ENCODE results near the gene GEMIN7.

DNA sequence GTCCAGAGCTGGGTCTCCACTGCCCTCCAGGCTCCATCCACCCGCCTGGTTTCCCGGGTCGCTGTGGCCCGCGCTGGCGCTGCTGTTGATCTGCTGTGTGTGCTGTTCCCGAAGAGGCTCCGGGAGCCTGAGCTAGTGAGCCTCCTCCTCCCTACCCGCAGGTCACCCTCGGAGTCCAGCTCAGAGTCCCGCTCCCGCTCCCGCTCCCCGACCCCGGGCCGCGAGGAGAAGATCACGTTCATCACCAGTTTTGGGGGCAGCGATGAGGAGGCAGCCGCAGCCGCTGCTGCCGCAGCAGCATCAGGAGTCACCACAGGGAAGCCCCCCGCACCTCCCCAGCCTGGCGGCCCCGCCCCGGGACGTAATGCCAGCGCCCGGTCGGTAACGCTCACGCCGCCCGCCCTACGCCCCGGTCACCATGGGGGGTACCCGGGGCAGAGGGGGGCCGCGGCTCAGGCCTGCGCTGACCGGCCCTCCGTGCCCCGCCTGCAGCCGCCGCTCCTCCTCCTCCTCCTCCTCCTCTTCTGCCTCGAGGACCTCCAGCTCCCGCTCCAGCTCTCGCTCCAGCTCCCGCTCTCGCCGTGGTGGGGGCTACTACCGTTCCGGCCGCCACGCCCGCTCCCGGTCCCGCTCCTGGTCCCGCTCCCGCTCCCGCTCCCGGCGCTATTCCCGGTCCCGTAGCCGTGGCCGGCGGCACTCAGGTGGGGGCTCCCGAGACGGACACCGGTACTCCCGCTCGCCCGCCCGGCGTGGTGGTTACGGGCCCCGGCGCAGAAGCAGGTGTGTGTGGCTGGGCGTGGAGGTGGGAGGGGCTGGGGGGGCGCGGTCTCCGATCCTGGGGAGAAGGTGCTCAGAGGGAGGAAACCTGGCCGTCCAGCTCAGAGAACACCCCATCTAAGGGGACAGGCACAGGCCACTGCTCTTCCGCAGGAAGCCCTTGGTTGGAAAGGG is 14.9 kb upstream of the GEMIN7 start:
- TF ChIP-seq ELK1 (IDR thresholded peaks at IDR 0.05; ENCODE audit: borderline replicate concordance, low read depth, low read length) (no peak), SMC3 (IDR thresholded peaks at IDR 0.05; ENCODE audit: low read depth, low read length) (no peak), MXI1 (IDR thresholded peaks at IDR 0.05; ENCODE audit: borderline replicate concordance, low read depth, low read length) (no peak), CEBPB (IDR thresholded peaks at IDR 0.05; ENCODE audit: low read depth, low read length) (no peak), RAD21 (IDR thresholded peaks at IDR 0.05; ENCODE audit: low read length) (no peak), POLR2A (IDR thresholded peaks at IDR 0.05; ENCODE audit: low read depth, low read length) (no peak), FOS (IDR thresholded peaks at IDR 0.05; ENCODE audit: low read depth, low read length) (no peak), MAFK (IDR thresholded peaks at IDR 0.05; ENCODE audit: low read depth, low read length) (no peak)
- TF ChIP-seq, protein P1, sequence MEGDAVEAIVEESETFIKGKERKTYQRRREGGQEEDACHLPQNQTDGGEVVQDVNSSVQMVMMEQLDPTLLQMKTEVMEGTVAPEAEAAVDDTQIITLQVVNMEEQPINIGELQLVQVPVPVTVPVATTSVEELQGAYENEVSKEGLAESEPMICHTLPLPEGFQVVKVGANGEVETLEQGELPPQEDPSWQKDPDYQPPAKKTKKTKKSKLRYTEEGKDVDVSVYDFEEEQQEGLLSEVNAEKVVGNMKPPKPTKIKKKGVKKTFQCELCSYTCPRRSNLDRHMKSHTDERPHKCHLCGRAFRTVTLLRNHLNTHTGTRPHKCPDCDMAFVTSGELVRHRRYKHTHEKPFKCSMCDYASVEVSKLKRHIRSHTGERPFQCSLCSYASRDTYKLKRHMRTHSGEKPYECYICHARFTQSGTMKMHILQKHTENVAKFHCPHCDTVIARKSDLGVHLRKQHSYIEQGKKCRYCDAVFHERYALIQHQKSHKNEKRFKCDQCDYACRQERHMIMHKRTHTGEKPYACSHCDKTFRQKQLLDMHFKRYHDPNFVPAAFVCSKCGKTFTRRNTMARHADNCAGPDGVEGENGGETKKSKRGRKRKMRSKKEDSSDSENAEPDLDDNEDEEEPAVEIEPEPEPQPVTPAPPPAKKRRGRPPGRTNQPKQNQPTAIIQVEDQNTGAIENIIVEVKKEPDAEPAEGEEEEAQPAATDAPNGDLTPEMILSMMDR (conservative IDR thresholded peaks at IDR 0.05; ENCODE audit: low read depth, low read length) = no peak
